Hematopoietic multipotent progenitor cell treated with erythropoietin and hydrocortisone succinate and interleukin-3 and kit ligand, for 6 days (in vitro differentiated cells): ENCODE measurements around the gene IP6K3.
A peak's percentile ranks its signal among the peaks of the same experiment; 100 is the strongest.

ENCODE experiments used
- DNase-seq: peaks from one replicate; pipeline ENCODE4 v3.0.0-alpha.2; 2015

Gene IP6K3

GRCh38 chr6:33777398-33778388 lies 31.0 kb upstream of the IP6K3 start:
- DNase-seq, result no peak

DNA sequence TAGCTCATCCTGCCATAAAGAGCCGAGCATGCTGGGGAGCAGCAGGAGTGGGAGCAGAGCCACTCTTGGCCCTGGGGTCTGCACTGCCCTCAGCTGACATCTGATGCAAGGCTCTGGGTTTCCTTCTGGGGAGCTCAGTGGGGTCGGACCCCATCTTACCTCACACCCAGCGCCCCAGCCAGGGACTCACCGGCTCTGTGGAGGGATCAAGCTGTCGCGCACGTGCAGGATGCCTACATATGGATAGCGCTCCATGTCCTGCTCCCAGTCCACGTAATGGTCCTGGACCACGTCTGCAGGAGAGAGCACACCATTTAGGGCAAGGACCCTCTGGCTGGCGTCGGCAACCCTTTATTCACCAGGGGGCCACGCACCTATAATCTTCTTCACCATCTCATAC lies 30.1 kb upstream of the IP6K3 start:
- DNase-seq, result no peak

- DNase-seq, result no peak
Observed at GRCh38 chr6:33776186-33776585, 29.5 kb upstream of the IP6K3 start.

DNA sequence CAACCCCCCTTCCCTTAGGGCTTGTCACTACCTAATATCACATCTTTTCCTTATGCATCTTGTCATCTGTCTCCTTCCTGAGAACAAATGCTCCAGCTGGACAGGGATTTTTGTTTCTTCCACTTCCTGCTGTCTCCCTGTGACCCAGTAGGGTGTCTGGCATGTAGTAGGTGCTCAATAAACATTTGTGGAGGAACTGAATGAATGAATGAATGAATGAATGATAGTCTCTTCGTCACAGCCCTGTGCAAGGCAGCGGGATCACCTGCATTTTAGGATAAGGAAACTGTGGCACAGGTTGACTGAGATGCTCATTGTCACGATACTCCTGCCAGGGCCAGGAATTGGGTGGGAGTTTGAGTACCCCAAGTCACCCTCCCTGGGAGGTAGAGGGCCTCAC lies 28.1 kb upstream of the IP6K3 start:
- no peak for DNase-seq

DNA sequence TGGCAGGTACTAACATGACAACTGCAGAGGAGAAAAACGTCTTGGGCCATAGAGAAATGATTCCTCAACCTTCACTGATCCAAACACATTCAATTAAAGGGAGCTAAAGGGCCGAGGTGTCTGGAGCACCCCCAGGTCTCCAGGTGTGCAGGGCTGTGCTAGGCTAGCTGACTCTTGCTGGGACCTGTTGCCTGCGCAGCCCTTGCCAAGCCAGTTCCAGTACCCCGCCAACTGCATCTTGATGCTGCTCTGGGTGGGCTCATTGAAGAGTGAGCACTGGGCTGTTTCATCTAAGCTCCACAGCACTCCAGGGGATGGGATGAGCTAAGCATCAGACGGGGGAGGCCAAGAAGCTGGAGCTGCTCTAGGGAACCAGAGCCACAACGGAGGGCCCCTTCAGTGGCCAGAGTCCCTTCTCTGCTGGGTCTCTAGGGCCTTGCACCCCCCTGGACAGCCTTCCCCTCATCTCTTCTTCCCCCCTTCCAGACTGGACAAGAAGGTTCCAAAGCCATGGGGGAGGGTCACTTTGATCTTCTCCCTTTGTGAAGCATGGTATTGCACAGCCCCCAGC lies 26.3 kb upstream of the IP6K3 start:
- DNase-seq, result no peak

DNA sequence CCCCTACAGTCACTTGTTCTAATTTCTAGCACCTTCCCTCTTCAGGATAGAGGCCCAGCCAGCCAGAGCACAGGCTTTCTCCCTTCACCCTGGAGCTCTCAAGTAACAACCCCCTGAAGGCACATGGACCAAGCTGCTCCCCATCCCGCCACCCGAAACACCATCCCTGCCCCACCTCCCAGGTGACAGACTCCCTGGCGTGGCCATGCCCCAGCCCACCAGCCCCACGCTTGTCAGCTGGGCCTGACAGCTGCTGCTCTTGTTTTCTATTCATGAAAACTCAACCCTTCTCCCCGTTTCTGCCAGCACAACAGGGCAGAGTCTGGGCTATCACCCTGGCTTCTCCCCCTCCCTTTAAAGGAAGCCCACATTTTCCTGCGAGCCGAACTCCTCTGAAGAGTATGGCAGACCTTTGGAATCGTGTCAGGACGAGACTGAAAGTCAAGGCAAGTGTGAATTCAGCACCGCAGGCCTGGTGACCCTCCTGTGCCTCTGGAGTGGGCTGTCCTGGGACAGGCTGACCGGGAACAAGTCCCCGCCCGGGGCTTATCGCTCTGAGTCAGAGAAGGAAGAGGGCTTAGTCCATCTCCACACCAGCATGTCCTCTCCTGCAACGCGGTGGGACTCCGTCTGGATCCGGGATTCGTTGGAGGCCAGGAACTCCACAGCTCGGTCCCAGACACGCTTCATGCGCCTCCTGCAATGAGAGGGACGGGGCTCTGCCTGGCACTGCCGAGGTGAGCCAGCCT lies 25.6 kb upstream of the IP6K3 start:
- no peak for DNase-seq

GRCh38 chr6:33771146-33772081 lies 24.7 kb upstream of the IP6K3 start:
- peak; percentile 82 for DNase-seq

DNA sequence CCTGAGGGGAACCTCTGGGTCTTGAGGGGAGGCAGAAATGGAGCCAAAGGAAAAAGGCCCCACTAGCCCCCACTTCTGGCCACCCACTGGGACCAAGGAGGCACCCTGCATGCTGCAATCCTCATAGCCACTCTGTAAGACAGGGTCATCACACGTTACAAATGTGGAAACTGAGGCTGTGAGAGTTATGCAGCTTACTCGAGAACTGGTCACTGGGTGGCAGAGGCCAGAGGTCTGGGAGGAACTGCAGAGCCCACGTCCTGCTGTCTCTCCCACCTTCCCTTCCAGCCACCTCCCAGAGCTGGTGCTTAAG lies 24.1 kb upstream of the IP6K3 start:
- no peak for DNase-seq

DNA sequence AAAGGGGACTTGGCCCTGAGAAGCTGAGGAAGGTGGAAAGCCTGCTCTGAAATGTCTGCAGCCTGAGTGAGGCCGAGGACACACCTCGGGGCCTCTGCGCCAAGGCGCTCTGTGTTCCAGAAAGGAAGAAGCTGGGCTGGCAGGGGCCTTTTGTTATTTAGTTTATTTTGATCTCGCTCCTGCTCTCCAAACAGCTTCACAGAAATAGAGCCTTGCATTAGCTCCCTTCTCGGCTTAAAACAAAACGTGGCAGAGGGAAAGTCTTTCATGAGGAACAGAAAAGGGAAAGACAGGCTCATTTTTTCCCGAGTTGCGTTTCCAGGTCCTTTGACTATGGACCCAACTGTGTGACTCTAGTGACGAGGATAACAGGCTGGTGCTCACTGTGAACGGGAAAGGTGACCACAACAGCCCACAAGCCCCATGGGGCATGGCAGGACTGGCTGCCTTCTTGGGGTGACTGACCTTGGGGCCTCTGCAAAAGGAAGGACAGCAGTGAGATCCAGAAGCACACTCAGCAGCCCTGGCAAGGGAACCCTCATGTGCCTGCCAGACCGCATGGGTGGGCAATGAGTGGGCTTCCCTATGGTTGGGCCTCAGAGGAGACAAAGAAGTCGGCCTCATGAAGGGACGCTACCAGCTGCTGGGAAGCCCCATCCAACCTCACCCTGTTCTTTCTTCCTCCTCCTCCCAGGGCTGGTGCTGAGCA lies 23.6 kb upstream of the IP6K3 start:
- no peak for DNase-seq

GRCh38 chr6:33769248-33769821 lies 22.6 kb upstream of the IP6K3 start:
- no peak for DNase-seq

DNA sequence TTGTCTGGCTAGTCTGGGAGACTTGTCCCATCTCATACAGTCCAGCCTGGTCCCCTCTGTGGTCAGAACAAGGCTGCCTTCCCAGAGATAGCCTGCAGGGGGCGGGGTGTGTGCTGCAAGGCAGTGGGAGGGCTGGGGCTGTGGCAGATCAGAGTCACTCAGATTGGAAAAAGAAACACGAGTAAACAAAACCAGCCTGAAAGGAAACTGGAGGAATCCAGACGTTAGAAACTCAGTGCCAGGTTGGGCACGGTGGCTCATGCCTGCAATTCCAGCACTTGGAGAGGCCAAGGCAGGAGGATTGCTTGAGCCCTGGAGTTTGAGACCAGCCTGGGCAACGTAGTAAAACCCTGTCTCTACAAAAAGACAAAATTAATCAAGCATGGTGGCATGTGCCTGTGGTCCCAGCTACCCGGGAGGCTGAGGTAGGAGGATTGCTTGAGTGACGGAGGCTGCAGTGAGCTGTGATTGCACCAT lies 22.0 kb upstream of the IP6K3 start:
- DNase-seq, result peak; percentile 79

- DNase-seq, result no peak
Observed at GRCh38 chr6:33766921-33767907, 20.5 kb upstream of the IP6K3 start.

DNA sequence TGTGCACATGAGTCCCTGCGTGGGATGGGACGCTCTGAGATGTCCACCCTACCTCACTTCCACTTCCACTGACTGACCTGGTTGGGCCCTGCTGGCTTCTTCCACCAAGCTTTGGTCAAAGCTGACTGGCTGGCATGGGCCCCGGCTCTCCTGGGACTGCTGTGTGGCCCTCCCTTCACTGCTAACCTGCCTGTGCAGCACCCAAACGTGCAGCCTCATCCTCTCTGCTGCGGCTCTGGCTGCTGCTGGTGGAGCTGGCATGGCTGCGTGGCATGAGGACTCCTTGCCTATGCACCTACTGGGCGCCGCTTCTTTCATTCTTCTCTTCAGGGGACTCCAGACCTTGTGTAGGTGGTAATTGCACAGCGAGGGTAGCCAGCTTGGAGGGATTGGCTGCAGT lies 18.7 kb upstream of the IP6K3 start:
- DNase-seq, result no peak

DNA sequence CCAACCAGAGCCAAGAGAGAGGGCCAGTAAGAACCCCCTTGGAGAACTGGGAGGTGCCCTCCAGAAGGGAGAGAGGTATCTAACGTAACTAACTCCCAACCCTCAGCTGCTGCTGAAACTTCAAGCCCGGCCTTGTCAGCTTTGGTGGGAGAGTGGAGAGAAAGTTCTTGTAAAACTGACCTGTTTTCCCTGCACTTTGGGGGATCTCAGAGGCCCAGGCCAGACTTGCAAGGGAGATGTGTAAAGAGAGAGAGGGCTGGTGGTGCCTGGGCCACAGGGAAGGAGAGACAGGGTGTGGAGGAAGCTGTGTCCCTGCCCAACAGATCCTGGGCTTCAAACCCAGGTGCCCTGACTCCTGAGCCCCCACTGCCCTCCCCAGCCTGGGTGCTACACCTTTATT lies 17.3 kb upstream of the IP6K3 start:
- no peak for DNase-seq

DNA sequence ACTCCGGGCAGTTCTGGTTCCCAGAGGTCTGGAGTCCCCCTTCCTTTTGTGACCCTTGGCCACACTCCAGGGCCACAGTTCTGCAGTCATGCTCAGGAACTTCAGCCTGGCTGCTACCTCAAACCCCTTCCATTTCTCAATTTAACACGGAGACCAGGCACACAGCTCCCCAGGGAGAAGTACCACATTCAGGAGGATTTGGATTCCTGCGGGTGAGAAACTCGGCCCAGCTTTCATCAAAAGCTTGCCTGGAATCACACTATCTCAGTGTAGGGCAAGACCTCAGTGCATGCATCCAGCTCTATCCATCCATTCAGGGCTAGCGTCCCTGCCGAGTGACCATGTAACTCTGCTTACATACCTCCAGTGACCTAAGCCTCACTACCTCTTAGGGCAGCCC lies 16.8 kb upstream of the IP6K3 start:
- DNase-seq, result no peak

GRCh38 chr6:33762713-33763112 lies 16.0 kb upstream of the IP6K3 start:
- DNase-seq, result no peak

DNA sequence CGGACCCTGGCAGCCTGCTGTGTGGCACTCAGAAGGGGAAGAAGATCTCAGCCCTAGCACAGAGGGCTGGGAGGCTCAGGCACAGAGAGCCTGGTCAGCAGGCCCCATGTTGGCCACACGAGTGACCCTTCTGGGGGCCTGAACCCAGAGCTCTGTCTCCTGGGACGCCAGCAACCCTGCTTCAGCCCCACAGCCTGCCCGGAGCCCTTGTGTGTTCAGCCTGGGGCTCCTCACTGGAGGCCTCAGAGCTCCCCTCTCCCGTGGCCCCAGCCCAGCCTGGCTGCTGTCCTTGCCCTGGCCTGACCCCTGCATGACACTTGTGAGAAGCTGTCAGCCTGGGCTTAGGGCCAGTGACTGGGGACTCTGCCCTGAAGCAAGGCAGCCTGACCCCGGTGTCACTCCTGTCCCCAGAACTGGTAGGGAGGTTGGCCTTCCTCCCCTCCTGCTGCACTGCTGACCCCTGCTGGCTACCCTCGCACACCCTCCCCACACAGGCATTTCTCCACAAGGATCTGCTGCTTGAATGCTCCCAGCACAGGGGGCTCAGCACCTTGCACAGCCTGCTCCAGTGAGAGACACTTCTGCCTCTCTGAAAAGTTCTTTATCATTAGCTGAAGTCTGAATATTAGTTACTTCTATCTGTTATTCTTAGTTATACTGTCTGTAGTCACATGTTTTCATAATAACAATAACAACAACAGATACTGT lies 15.4 kb upstream of the IP6K3 start:
- peak; percentile 73 for DNase-seq

DNA sequence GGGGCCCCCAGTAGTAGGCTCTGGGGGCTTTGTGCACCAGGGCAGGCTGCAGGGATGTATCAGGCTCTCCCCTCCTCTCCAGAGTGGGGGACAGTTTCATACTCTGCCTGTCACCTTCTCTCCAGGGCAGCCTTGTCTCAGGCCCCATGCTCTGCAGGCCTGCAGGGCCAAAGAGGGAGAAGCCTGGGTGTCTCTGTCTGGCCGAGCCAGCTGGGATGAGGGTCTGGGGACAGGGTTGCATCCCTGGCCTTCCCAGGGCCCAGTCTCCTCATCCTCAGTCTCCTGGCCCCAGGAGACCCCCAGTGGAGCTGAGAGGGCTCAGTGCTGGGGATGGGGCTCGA lies 14.8 kb upstream of the IP6K3 start:
- no peak for DNase-seq

DNA sequence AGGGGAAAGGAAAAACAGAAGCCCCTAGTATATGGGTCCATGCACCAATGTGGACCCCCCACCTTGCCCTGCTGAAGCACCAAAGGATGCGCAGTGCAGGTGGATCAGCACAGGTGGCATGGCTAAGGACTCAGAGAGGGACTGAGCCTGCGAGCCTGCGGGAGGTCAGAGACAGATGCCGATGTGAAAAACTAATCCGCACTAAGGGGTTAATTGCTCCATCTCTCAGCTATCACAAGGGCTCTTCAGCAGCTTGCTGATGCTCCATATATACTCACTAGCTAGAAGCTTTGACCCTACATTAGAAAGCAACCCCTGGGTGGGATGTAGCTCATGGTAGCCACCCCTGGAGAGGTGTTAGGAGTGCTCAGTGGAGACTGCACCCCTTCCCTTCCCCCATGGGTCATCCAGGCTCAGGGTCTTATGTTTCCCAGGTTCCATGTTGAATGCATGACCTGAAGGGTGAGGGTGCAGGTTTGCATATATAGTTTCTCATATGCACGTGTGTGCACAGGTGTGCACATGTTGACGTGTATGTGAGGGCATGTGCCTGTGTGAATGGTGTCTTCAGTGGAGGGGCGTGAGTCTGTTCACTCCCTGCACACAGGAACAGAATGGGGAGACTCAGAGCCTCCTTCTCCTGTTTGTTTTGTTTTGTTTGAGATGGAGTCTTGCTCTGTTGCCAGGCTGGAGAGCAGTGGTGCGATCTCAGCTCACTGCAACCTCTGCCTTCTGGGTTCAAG lies 13.4 kb upstream of the IP6K3 start:
- no peak for DNase-seq
